ENCODE measurements around the gene JADE1. TPM values are rescaled to one million over a fixed set of nuclear protein-coding genes. Genes with fewer than 3 reads are reported as not detected.

Gene JADE1
- total RNA-seq, 1 donor from 2014 or later, result 24.3 TPM

DNA sequence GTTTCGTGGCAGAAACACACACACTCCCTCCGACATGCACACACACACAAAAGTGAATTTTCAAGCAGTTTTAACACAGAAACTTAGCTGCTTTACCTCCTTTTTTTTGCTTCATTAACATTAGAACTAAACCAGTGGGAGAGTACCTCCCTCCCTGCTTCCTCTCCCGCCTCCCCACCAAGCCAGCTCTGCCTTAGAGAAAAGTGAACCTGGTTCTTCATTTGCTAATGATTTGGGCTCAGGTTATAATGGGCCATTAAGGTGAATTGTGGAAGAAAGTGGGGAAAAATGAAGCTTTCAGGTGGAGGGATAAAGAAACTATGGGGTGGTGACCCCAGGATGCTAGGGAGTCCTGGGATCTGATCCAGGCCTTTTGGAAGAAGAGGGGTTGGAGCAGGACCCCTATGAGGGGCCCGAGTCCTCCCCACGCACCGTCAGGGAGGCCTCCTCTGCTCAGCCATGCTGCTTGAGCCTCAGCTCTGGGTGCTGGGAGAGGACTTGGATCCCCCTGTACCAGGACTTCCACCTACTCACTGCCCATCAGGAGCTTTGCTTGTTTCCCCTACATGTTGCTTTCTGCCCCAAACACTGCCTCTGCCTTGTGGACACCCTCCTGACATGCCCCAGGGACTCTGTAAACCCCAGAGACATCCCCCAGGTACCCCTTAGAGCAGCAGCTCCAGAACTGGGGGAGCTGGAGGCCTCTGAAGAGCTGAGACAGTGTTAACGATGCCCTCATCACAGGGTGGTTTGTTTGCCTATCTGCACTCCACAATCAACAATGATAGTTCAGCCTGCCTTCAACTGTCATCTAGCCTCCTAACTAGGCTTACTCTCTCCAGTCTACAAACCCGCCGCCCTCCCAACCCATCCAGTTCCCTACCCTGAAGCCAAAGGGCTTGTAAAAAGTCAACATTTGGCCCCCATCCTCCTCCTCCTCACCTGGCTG is 6.5 kb upstream of the JADE1 start:
- ATAC-seq, result peak; percentile 31
- no peak for DNase-seq (ENCODE audit: missing footprints)
- intact Hi-C loops (cut with DNase I), result no loop called here

DNA sequence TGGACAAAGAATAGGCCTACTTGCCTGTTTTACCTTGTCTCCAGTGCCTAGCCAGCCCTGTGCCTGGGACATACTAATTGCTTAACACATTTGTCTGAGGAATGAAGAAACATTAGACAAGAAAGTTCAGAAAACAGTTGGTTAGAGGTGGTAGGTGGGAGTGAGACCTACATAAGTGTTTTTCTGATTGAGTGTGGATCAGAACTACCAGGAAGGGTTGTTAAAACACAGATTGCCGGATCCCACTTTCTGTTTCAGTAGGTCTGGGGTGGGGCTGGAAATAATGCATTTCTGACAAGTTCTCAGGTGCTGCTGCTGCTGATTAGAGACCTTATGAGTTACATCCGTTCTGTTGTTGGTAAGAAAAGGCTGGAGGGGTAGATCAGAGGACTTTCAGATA is 5.7 kb upstream of the JADE1 start:
- ATAC-seq, result no peak

DNA sequence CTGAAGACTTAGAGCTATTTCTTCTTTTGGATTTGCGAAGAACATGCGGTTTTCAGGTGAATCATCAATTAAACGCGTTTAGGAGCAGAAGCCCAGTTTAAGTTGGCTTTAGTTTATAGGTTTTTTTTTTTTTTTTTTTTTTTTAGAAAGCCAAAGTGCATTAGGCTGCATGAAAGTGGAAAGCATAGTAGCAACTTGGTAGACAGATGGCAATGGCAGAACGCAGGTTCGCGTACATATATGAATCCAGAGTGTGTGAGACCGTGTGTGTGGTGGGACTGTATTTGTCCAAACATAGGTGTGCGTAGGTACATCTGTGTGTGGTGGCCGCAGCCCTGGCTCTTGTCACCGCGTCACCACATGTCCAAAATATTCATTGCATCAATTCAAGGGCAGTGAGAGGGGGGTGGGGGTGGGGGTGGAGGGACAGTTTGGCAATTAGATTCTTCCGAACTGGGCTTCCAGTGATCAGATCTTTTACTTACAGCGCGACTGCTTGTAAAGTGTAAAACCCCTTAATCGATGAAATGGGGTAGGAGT is 901 bp downstream of the JADE1 start:
- intact Hi-C loops (cut with DNase I), result loop anchor here (2.0 to 10.0 kb wide), 6 partner anchors 34 to 524 kb away; partner anchors contain the start of genes C4orf33, PGRMC2 and SCLT1
- ATAC-seq (no peak), DNase-seq (ENCODE audit: missing footprints) (no peak)

More for the DNA sequence above, 5.7 kb upstream of the JADE1 start:
- DNase-seq (ENCODE audit: missing footprints), result no peak
- intact Hi-C loops (cut with DNase I), result no loop called here

DNA sequence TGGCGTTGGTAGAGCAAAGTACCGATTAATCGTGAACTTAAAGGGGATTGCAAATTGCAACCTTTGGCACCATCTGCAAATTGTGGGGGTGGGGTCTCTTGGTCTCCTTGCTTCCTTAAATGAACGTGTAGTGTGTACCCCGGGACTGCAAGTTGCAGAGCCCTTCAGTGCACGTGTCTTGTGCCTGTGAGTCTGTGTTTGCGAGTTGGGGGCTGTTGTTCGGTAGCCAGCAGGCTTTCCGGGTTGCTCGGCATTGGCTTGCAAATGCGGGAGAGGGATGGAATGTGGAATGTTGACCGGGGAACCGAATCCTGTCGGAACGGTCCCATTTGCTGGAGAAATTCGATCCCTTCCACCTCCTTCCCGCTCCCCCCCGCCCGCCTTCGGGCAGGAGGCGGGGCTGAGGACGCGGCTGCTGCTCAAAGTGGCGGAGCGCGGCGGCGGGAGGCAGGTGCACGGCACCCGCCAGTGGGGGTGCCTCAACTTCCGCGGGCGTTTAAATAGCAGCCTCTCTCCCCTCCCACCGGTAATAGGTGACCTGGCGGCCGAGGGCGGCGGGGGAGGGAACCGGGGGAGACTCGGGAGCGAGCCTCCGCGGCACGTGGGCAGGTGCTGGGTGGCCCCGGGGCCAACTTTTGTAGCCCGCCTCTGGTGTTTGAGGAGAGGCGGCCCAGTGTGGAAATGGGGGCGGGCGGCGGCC is 1.5 kb downstream of the JADE1 start:
- intact Hi-C loops (cut with DNase I), result loop anchor here (2.0 to 10.0 kb wide), 6 partner anchors 34 to 524 kb away; partner anchors contain the start of genes C4orf33, PGRMC2 and SCLT1
- DNase-seq (ENCODE audit: missing footprints) (peak; percentile 87), ATAC-seq (peak; percentile 50)

DNA sequence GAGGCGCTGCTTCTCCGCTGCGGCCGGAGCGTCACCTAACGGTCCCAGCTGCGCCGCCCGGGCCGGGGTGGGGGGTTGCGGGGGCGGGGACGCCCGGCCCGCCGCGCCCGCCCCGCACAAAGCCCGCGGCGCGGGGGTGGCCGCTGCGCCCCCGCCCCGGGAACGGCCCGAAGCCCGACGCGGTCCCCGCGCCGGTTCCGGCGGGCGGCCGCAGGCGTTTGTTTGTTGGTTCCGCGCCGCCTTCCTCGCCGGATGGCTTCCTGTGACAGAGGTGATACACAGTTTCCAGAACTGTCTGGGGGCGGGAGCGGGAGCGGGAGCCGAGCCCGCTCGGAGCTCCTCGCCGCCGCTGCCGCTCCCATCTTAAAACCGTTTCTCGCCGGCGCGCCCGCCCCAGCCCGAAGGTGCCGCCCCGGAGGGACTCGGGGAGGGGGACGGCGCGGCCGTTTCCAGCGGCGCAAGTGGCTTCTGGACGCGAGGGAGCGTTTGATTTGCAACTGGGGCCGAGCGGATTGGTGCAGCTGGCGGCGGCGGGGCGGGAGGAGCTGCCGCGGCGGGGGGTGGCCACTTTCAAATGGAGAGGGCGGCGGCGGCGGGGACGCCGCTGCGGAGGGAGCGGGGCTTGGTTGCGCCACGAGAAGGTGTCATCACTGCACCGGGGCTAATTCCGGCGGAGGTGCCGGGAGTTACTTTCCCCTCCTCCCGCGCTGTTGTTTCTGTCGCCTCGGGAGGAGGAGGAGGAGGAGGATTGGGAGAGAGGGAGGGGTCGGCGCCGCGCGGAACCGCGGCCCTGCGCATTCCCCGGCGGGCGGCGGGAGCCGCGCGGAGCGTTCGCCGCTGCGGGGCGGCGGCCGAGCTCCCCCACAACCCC is 2.3 kb downstream of the JADE1 start:
- ATAC-seq (peak; percentile 77), DNase-seq (ENCODE audit: missing footprints) (peak; percentile 95)
- intact Hi-C loops (cut with DNase I), result loop anchor here (2.0 to 10.0 kb wide), 7 partner anchors 23 to 525 kb away; partner anchors contain the start of genes C4orf33, PGRMC2 and SCLT1

DNA sequence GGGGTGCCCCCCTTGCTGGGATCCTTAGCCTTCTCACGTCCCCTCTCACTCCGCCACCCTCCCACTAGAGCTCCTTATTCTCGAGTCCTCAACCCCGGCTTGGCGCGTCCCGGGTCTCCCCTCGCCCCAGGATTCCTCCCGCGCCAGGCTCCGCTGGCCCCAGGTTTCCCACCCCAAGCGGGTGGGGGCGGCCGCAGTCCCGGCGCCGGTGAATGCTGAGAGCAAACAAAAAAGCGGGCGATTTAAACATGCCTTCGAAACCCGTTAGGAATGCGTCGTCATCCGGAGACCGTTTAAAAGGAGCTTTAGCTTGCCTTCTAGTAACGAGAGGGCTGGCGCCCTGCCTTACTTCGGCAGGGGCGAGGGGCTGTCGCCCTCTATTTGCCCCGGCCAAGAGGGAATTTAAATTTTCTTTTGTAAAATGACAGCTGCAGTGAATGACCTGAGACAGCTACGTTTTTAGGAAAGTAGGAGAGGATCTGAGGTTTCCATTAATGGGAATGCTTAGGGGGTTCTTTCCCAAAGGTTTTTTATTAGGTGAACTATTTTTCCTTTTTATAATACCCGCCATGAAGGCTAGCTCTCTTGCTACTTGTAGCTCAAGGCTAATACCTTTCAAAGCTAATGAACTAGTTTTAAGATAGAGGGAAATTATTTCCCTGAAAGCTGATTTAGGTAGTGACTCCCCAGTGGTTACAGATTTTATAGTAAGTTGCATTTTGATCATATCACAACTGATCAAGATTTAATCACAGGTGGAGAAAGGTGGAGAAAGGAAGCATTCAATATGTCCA is 3.1 kb downstream of the JADE1 start:
- intact Hi-C loops (cut with DNase I), result loop anchor here (2.0 to 10.0 kb wide), 3 partner anchors 22 to 360 kb away; partner anchors contain the start of genes C4orf33 and SCLT1
- DNase-seq (ENCODE audit: missing footprints), result no peak
- no peak for ATAC-seq

DNA sequence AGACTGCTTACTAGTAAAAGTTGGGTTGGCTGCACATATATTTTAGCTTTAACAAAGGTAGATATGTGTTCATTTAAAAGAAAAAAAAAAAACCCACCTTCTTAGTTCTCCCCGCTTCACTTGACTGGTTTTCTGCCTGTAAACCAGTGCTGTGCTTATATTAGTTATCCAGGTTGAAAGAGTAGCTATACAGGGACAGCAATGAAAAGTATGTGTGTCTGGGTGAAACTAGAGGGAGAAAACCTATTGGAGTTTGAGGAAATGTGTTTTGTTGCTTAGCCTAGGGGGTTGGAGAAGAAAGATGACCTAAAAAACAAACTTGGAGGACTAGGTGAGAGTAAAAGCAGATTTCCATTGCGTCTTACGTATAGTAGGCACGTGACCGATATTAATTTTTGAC is 4.5 kb downstream of the JADE1 start:
- DNase-seq (ENCODE audit: missing footprints) (no peak), ATAC-seq (no peak)
- intact Hi-C loops (cut with DNase I), result loop anchor here (2.0 to 10.0 kb wide), 3 partner anchors 21 to 362 kb away; partner anchors contain the start of genes C4orf33 and SCLT1

DNA sequence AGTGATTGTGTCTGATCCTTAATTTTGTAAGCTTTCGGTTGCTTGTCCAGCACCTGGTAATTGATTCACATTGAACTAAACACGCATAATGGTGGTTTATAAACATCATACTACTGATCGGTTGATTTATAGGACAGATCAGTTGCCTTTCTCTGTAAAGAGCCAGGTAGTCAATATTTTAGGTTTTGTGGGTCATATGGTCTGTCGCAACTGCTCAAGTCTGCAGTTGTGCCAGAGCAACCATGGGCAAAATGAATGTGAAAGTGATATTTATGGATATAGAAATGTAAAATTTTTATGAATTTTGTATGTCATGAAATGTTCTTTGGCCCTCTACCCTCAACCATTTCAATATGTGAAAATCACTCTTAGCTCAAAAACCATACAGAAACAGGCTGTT is 8.9 kb downstream of the JADE1 start:
- intact Hi-C loops (cut with DNase I), result loop anchor here (10.0 kb wide), 1 partner anchor 276 kb away; the partner anchor contains the start of genes C4orf33 and SCLT1
- ATAC-seq, result no peak

DNA sequence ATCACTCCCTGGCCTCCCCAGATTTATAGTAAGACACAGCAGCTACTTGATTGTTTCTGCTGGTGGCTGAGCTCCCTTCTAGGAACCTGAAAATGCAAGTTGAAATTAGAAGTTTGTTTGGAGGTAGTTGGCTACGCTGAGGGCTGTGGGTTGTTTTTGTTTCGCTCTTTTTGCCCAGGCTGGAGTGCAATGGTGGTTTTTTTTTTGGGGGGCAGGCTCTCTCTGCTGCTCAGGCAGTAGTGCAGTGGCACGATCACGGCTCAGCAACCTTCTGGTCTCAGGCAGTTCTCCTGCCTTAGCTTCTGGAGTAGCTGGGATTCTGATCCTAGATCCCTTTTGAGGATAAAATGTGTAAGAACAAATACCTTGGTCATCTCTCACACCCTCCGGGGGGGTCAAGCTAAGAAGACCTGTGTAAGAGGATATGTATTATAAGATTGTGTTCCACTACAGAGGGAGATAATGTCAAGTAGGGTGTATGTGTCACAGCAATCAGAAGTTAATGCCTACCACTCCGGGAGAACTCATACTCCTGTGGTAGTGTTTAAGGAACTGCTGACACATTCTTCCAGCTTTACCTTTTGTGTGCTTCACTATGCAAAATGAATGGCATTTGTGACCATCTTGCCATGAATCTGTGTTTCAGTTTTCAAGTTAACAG is 9.7 kb downstream of the JADE1 start:
- no peak for ATAC-seq

More for the DNA sequence above, 8.9 kb downstream of the JADE1 start:
- DNase-seq (ENCODE audit: missing footprints), result no peak

DNA sequence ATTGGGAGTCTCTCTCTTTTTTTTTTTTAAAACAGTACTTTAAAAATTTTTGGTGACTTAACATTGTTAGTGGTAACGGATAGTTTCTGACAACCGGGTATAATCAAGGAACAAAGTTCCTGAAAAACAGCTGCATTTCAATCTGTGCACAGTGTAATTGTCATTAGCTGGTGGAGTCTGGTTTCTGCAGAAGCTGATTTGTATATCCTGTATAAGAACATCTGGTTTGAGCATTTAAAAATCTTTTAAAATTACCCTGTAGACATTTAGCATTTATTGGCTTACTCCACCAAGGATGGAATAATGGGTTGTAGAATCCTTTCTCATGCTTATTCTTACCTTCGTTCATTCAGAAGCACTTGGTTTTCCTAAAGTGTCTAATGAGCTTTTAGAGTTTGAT is 11.2 kb downstream of the JADE1 start:
- ATAC-seq (no peak), DNase-seq (ENCODE audit: missing footprints) (no peak)
- intact Hi-C loops (cut with DNase I), result no loop called here

More for the DNA sequence above, 9.7 kb downstream of the JADE1 start:
- intact Hi-C loops (cut with DNase I), result loop anchor here (10.0 kb wide), 1 partner anchor 276 kb away; the partner anchor contains the start of genes C4orf33 and SCLT1
- DNase-seq (ENCODE audit: missing footprints), result no peak

DNA sequence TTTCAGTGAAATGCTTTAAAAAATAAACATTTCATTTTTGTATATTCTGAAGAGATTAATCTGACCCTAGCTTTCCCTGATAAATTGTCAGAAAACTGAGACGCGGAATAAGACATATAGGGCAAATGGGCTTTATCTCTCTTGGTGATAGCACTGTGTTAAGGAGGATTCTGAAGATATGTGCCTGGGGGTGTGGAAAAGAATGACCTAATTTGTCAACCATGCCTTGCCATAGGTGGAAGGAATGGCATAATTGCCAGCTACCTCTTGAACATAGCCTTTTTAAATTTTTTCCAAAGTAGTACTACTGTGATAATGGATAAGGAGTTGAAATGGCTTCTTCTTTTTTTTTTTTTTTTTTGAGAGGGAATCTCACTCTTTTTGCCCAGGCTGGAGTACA is 11.7 kb downstream of the JADE1 start:
- intact Hi-C loops (cut with DNase I), result no loop called here
- ATAC-seq (no peak), DNase-seq (ENCODE audit: missing footprints) (no peak)

DNA sequence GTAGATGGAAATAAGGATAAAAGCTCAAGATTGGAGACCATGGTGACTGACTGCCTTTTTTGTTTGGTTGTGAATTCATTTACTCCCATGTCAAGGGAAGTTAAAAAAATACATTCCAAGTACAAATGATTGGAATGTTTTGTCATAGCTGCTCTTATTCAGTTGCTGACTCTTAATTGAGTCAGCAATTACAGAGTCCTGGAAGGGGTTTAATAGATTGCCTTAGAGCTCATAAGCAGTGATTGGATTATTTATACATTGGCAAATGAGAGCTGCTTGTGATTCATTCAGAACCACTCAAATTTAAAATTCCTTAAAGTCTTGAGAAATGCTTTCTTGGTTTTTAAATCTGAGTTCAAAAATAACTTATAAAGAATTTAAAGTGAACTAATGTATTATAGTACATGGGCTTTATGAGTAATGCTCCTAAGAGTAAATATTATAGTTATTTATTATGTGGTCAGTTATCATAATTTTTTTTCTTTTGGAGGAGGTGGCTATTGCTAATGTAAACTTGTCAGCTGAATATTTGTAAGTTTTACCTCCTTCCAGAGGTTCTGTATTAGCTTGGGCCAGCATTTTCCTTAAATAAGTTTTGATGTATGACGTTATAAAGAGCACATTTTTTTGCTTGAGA is 13.6 kb downstream of the JADE1 start:
- intact Hi-C loops (cut with DNase I), result no loop called here
- ATAC-seq, result no peak
- no peak for DNase-seq (ENCODE audit: missing footprints)

DNA sequence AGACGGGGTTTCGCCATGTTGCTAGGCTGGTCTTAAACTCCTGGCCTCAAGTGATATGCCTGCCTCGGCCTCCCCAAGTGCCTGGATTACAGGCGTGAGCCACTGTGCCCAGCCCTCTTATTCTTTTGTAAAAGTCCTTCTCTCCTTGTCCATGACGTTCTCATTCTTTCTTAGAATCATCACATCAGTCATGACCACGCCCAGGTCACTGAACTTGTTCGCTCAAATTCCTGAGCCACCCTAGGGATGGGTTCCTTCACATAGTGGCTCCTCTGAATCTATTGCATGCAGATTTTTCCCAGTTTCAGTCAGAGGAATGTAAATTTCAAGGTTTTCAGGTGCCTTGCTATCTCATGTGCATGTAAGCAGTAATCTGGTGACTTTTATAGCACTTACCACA is 15.7 kb downstream of the JADE1 start:
- intact Hi-C loops (cut with DNase I), result no loop called here
- ATAC-seq (no peak), DNase-seq (ENCODE audit: missing footprints) (no peak)

DNA sequence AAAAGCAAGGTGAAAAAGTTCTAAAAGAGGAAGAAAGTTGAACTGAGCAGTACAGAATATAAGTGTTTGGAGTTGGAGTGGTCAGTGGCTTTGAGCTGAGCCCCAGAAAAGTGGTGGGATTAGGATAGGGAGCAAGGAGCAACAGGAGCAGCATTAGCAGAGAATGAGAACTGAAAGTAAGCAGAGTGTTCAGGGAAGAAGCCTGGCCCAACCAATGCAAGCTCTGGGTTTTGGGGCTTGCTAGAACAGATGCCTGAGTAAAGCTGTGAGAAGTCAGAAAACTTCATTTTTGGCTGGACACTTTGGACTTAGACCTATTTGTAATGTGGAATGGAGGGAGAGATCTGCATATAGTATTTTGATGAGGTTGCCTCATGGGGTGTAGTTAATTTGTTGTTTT is 17.8 kb downstream of the JADE1 start:
- ATAC-seq (no peak), DNase-seq (ENCODE audit: missing footprints) (no peak)
- intact Hi-C loops (cut with DNase I), result no loop called here

DNA sequence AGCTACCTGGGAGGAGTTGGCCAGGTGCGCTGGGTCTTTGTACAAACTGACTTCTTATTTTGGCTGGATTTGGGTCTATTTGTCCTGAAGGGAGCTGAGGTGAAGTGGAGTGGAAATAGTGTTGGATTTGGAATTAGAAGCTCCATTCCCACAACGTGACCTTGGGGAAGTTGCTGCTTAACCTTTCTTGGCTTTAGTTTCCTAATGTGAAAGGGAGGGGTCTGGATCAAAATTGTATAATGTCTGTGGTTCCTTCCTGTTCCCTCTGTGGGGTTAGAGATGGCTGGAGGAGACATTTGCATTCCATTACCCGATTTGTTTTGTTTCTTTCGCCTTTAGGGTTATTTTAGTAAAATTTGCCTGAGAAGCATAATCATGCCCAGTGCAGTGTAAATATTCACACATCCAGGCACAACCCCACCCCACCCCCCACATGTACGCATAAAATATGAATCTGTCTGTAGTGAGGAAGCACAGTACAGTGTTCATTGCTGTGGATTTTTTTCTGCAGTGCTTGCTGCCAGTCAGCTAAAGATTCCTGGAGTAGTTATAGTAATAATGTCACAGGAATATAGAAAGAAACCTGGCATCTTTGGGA is 21.5 kb downstream of the JADE1 start:
- intact Hi-C loops (cut with DNase I), result no loop called here
- no peak for DNase-seq (ENCODE audit: missing footprints)
- no peak for ATAC-seq

Measured in Right ventricle myocardium inferior (tissue), 1 donor.